Measurements from ENCODE around the gene MYO9B.

The MYO9B gene

DNA sequence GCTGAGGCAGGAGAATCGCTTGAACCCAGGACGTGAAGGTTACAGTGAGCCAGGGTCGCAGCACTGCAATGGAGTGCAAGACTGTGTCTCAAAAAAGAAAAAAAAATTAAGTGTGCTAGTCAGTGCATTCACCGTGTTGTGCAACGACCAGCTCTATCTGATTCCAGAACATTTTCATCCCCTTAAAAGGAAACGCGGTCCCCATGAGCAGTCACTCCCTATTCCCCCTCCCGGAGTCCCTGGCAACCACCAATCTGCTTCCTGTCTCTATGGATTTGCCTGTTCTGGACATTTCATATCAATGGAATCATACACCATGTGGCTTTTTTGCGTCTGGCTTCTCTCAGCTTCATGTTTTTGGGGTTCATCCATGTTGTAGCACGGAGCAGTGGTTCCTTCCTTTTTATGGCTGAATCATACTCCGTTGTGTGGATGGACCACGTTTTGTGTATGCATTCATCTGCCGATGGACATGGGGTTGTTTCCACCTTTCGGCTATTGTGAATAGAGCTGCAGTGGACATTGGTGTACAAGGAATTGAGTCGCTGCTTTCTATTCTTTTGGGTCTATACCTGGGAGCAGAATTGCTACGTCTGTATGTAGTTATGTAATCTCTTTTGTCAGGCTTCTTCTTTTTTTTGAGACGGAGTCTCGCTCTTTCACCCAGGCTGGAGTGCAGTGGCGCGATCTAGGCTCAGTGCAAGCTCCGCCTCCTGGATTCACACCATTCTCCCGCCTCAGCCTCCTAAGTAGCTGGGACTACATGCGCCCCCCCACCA, 19.8 kb downstream of the MYO9B start:
- Histone ChIP-seq H3K9me3 (no peaks in the 10 kb centered on the region), H3K27me3 (no peaks in the 10 kb centered on the region), H3K4me1 (ENCODE audit: control insufficient read depth in 1 of 2, insufficient read depth in 1 of 2, low read depth in 1 of 2, low read length in 1 of 2) (peaks cover 37 to 45% of the 10 kb centered on the region in 2 experiments), H3K36me3 (peaks cover 7% of the 10 kb centered on the region), H3K27ac (peak overlapping the region; percentile 71), H3K4me3 (ENCODE audit: low read depth in 1 of 2, low read length in 1 of 2) (no peak overlapping the region)
- TF ChIP-seq, protein P1, sequence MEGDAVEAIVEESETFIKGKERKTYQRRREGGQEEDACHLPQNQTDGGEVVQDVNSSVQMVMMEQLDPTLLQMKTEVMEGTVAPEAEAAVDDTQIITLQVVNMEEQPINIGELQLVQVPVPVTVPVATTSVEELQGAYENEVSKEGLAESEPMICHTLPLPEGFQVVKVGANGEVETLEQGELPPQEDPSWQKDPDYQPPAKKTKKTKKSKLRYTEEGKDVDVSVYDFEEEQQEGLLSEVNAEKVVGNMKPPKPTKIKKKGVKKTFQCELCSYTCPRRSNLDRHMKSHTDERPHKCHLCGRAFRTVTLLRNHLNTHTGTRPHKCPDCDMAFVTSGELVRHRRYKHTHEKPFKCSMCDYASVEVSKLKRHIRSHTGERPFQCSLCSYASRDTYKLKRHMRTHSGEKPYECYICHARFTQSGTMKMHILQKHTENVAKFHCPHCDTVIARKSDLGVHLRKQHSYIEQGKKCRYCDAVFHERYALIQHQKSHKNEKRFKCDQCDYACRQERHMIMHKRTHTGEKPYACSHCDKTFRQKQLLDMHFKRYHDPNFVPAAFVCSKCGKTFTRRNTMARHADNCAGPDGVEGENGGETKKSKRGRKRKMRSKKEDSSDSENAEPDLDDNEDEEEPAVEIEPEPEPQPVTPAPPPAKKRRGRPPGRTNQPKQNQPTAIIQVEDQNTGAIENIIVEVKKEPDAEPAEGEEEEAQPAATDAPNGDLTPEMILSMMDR (IDR thresholded peaks at IDR 0.05) = no peak

DNA sequence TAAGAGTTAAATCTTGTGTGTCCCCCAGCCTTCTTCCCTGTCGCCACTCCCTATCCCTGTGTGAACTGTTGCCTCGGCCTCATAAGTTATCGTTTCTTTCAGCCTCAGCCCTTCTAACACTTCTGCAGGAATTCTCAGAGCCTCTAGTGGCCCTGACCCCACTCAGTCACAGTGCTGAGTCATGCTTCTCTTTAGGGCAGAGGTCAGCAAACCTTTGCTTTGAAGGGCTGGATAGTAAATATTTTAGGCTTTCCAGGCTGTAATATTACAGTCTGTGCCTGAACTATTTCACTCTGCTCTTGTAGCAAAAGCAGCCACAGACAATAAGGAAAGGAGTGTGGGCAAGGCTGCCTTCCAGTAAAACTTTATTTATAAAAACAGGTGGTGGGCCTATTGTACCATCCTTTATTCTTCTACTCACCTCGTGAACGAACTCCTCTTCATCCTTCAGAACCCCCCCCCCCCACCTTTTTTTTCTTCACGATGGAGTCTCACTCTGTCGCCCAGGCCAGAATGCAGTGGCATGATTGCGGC, 22.1 kb downstream of the MYO9B start:
- Histone ChIP-seq H3K4me3 (ENCODE audit: low read depth in 1 of 2, low read length in 1 of 2) (no peak overlapping the region), H3K27ac (peak overlapping the region; percentile 74)
- TF ChIP-seq, protein P1 (IDR thresholded peaks at IDR 0.05) = no peak

DNA sequence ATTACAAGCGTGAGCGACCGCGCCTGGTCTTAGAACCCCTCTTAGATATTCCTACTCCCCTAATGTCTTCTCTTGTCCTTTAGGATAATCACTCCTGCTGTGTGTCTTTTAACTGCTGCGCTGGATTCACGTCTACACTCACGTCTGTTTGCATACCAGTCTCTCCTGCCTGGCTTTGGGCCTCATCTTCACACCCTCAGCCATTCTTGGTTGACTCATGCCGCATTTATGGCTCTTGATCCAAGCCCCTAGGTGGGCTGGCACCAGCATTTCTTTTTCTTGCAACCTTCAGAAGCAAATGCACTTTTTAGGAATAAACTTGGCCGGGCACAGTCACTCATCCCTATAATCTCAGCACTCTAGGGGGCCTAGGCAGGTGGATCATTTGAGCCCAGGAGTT, 22.7 kb downstream of the MYO9B start:
- peak overlapping the region; percentile 74 for H3K27ac ChIP-seq
- no peak overlapping the region for H3K4me3 ChIP-seq (ENCODE audit: low read depth in 1 of 2, low read length in 1 of 2)
- H3K4me1 ChIP-seq (ENCODE audit: control insufficient read depth in 1 of 2, insufficient read depth in 1 of 2, low read depth in 1 of 2, low read length in 1 of 2) = peaks cover 10 to 15% of the 10 kb centered on the region in 2 experiments
- no peaks in the 10 kb centered on the region for H3K9me3 ChIP-seq
- H3K27me3 ChIP-seq = no peaks in the 10 kb centered on the region
- TF ChIP-seq, protein P1 (IDR thresholded peaks at IDR 0.05) = no peak
- peaks cover 31% of the 10 kb centered on the region for H3K36me3 ChIP-seq

More for the DNA sequence above, 22.1 kb downstream of the MYO9B start:
- H3K4me1 ChIP-seq (ENCODE audit: control insufficient read depth in 1 of 2, insufficient read depth in 1 of 2, low read depth in 1 of 2, low read length in 1 of 2) = peaks cover 14 to 22% of the 10 kb centered on the region in 2 experiments
- H3K27me3 ChIP-seq = no peaks in the 10 kb centered on the region
- H3K36me3 ChIP-seq = peaks cover 24% of the 10 kb centered on the region
- no peaks in the 10 kb centered on the region for H3K9me3 ChIP-seq

DNA sequence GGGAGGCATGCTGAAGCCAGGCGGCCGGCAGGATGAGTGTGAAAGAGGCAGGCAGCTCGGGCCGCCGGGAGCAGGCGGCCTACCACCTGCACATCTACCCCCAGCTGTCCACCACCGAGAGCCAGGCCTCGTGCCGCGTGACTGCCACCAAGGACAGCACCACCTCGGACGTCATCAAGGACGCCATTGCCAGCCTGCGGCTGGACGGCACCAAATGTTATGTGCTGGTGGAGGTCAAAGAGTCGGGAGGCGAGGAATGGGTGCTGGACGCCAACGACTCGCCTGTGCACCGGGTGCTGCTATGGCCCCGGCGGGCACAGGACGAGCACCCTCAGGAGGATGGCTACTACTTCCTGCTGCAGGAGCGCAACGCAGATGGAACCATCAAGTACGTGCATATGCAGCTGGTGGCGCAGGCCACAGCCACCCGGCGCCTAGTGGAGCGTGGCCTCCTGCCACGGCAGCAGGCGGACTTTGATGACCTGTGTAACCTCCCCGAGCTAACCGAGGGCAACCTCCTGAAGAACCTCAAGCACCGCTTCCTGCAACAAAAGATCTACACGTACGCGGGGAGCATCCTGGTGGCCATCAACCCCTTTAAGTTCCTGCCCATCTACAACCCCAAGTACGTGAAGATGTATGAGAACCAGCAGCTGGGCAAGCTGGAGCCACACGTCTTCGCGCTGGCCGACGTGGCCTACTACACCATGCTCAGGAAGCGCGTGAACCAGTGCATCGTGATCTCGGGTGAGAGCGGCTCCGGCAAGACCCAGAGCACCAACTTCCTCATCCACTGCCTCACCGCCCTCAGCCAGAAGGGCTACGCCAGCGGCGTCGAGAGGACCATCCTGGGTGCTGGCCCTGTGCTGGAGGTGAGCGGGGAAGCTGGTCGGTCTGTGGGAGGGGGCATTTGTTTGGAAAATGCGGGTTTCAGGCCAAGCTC, 26.4 kb downstream of the MYO9B start:
- H3K4me3 ChIP-seq (ENCODE audit: low read depth in 1 of 2, low read length in 1 of 2) = no peak overlapping the region

DNA sequence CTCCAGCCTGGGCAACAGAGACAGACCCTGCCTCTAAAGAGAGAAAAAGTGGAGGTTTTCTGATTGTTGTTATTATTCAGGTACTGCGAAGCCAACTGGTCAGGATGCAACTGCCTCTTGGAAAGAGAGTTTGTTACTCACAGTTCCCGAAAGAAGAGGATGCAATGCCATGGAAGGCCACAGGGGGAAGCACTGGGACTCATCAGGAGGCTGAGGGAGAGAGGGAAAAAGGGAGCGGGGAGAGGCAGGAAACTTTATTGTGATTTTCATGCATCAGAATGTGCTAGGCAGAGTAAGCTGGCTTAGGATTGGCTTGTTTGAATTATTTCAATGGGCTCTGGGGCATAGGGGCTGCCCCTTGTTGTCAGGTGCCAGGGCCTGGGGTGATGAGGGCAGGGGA, 27.6 kb downstream of the MYO9B start:
- H3K4me3 ChIP-seq (ENCODE audit: low read depth in 1 of 2, low read length in 1 of 2) = no peak overlapping the region
- TF ChIP-seq, protein P1 (IDR thresholded peaks at IDR 0.05) = peak; percentile 81
- H3K27ac ChIP-seq = peak overlapping the region; percentile 97
- H3K27me3 ChIP-seq = no peaks in the 10 kb centered on the region
- H3K4me1 ChIP-seq (ENCODE audit: control insufficient read depth in 1 of 2, insufficient read depth in 1 of 2, low read depth in 1 of 2, low read length in 1 of 2) = peaks cover 20 to 27% of the 10 kb centered on the region in 2 experiments
- H3K9me3 ChIP-seq = no peaks in the 10 kb centered on the region
- peaks cover 67% of the 10 kb centered on the region for H3K36me3 ChIP-seq

More for the DNA sequence above, 26.4 kb downstream of the MYO9B start:
- peak overlapping the region; percentile 27 for H3K27ac ChIP-seq
- peaks cover 15 to 23% of the 10 kb centered on the region in 2 experiments for H3K4me1 ChIP-seq (ENCODE audit: control insufficient read depth in 1 of 2, insufficient read depth in 1 of 2, low read depth in 1 of 2, low read length in 1 of 2)
- TF ChIP-seq, protein P1 (IDR thresholded peaks at IDR 0.05) = no peak
- peaks cover 63% of the 10 kb centered on the region for H3K36me3 ChIP-seq
- no peaks in the 10 kb centered on the region for H3K27me3 ChIP-seq
- H3K9me3 ChIP-seq = no peaks in the 10 kb centered on the region

Data from neutrophil (primary cell).